OCI-LY1 (cell line): ENCODE measurements around the gene TRIO.

Source experiments
- CTCF ChIP-seq: fragments of 200-600 bp; sonication (generic), shearing (Covaris generic); IDR thresholded peaks from 2 replicates; pipeline ENCODE4 v1.5.1; 2017; ENCODE audit warnings: mild to moderate bottlenecking, antibody characterized with exemption, low read length, moderate library complexity, mixed read lengths
- EZH2 ChIP-seq: fragments of 200-600 bp; sonication (generic), shearing (Covaris generic); IDR thresholded peaks from 2 replicates; pipeline ENCODE4 v1.8.0; 2017; ENCODE audit warnings: borderline replicate concordance, mixed run types, mild to moderate bottlenecking, antibody characterized with exemption, low read length, moderate library complexity, mixed read lengths

- TF ChIP-seq CTCF (no peak), EZH2 (no peak)
Measured at GRCh38 chr5:14219800-14220512, 76.8 kb downstream of the TRIO start.
